Islet precursor cell (in vitro differentiated cells): ENCODE results near the gene GABRB2.

Source experiments
- DNase-seq: peaks from one replicate; pipeline ENCODE4 v3.0.0-alpha.2; 2018

Gene GABRB2

DNA sequence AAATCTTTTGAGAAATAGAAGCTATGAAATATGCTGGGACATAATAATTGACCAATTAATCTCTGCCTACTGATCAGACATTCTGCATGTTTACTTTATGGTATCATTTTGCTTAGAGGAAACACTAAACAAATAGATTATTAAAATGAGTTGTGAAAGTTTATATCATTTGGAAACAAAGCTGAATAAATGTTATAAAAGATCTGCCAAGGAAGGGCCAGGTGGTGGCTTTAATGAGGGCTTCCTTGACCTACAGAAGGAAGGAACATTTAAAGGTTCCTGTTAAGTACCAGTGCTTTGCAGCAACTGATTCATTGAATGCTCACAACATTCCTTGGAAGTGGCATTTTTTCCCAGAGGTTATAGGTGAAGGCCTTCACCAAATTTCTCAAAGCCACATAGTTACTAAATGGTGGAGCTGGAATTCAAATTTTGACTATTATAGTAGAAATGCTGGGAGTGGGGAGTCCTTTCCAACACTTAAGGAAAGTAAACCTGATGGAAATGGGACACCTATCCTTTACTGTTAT is 250.7 kb downstream of the GABRB2 start:
- DNase-seq, result no peak

DNA sequence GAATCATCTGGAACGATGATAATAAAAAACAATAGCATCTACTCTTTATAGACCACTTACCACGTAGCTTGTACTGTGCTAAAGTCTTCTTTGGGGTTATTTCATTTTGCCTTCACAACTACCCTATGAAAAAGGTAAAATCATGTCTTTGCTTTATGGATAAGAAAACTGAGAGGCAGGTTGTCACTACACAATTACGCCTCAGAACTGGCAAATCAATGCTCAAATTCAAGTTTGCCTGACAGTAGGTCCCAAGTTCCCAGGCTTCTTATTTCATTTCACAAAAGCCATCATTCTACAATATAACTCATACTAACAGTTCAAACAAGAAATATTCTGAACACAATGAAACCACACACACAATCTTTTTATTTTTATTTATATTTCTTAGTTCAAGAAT is 258.5 kb downstream of the GABRB2 start:
- no peak for DNase-seq

DNA sequence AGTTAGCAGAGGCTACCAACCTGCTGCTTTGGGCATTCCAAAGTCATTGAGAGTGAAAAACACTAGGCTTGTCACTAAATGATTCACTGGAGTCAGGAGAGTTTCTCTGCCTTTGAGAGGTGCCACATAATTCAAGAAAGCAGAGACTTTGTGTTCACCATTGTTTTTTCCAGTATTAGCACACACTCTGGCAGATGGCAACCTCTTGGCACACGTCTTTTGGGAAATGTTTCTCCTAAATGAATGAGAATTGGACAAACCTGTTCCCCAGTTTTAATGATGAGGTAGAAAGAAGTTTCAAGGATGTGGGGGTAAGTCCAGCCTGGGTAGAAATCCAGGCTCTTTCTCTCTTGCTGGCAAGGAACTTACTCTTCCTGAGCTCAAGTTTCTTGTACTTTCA is 259.1 kb downstream of the GABRB2 start:
- DNase-seq, result no peak

DNA sequence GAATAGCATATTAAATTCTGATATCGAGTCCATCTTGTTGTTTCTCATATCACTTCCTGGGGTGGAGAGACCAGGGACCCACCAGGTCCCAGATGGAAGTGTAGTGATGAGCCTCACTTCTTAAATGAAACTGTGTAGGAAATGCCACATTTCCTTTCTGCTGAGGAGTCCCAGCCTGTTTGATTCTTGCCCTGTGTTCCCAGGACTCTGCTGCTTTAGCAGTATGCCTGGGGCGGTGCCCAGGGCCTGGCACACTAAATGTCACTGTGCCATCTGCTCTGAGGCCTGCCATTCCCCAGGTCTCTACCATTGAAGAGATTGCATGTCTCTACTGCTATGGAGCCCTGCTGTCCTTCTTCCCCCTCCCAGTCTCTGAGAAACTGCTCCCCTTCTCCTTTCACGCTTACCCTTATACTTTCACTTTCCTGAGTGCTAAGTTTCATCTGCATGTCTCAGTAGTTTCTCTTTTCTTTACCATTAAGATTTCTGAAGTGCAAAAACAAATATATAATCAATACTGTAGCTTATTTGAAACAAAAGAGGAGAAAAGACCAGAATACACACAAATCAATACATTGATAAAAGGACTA is 260.4 kb downstream of the GABRB2 start:
- no peak for DNase-seq

DNA sequence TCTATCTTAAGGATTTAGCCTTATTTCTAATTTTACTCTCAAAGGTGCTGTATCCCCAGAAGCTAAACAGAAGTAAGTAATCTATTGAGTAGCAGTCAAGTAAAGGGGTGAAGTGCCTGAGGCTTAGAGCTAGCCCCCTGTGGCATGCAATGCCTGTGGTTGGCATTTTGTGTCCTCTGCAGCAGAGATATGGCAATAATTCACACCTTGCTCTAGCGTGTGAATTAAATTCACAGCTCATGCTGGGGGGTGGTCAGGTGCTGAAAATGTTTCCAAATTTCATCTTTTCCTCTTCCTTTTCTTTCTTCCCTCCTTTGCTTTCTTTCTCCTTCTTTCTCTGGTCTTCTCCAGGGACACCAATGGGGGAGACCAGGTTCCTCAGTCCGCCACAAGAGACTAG is 262.1 kb downstream of the GABRB2 start:
- DNase-seq, result no peak

DNA sequence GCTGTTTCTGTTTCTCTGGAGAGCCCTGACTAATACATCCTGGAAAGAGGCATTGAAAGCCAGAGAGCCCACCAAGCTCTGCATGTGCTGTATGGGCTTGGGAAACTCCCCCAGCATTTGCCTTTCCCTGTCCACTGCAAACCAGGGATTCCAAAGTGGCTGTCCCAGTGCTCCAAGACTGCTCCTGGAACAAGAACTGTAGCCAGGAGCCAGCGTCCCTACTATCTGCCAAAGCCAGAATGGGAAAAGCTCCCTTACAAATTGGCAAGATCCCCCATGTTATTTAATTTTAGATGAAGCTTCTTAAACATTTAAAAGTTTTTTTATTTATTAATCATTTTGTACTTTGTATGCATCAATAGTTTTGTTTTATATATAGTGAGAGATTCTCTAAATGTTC is 263.2 kb downstream of the GABRB2 start:
- no peak for DNase-seq

DNA sequence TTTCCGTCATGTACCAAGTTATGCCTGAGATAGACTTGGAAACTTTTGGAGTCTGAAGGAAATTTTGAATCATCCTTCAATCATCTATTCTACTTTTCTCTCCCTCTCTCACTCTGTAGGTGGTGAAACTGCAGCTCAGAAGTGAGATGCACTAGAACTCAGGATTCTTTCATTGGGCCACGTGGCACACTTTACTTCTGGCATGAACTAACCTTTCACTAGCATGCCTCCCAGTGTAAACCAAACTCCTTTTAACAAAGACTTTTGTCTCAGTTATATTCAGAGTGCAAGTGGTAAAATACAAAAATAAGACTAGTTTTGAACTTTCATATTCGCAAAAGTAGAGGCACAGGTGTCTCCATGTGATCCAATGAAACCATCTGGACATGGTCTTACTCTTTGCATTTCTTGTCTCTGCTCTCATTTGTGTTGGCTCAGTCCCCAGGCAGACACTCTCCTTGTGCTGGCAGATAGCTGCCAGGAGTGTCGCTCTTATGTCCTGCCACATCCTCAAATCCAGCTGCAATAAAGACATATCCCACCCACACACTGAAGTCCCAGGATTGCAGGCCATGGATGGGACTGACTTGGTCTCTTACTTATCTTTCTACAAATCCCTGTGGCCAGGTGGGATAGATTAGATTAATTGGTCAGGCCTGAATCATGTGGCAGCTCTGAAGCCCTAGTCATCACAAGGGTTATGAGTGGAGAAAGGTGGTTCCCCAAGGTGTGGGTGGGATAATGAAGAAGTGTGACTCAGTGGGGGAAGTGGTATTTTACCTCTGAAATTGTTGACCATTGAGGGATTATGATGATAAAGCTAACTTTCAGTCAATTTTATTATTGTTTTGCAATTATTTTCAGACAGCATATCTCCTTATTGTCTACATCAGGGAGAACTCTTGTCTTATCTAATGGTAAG is 267.5 kb downstream of the GABRB2 start:
- DNase-seq, result no peak

DNA sequence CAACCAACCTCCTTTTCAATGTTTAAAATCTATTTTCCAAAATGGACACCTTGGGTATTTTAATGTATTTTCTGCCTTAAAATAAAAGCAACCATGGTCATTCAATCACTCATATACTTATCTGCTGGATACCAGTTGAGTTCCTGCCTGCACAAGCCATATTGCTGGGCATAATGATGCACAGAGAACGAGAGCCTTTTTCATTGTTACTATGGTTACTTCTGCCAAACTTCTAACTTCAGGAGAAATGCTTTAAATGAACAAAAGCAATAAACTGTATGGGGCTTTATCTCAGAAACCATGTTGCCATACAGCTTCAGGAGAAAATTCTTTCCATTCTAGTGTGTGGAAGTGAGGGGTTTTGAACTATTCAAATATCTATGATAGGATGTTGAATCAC is 269.5 kb downstream of the GABRB2 start:
- no peak for DNase-seq

DNA sequence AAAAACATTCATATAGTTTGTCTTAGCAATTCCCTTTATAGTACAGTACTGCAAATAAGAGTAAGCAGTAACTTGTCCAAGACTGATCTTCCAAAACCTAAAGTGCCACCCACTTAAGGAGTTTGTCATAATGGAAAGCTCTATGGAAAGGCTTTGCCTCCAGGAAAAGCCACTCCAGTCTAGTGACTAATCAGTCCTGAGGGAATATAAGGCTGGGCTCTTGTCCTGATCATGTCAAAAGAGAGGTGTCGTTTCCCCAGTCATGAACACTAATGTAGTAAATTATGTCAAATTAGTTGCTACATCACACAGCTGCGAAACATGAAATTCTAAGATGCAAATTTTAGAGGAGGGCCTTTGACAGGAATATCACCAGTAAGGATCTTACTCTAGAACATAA is 271.6 kb downstream of the GABRB2 start:
- DNase-seq, result no peak

DNA sequence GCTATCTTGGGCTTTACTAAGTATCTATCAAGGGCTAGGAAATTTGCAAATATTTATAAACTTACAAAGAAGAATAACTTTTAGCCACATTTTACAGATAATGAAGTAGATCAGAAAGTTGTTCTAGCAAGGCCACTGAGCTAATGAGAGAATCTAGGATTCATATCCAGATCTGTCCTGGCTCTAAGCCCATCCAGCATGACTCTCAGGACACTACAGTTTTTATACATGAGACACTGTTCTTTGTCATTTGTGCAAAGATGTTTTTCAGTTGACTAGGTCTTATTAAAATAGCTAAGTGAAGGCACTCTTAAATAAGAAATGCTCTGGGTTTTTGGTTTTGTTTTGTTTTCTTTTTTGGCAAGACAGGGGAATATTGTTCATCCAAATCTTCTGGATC is 273.1 kb downstream of the GABRB2 start:
- no peak for DNase-seq

DNA sequence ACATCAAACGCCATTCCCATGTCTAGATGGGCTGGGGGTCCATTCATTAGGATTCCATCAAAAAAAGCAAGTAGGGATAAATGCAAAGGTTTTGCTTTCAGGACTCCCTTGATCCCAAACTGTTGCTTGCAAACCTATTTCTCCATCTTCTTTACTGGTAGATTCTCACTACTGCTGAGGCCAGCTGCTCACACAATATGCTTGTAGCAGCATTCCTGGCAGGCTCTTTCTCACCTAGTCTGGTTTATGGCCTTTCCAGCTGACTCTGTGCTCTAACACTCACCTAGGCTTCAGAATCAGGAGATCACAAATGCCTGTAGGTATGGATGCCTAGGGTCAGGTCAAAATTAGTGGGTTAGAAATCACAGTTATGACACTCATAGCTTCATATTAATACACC is 274.7 kb downstream of the GABRB2 start:
- DNase-seq, result no peak

DNA sequence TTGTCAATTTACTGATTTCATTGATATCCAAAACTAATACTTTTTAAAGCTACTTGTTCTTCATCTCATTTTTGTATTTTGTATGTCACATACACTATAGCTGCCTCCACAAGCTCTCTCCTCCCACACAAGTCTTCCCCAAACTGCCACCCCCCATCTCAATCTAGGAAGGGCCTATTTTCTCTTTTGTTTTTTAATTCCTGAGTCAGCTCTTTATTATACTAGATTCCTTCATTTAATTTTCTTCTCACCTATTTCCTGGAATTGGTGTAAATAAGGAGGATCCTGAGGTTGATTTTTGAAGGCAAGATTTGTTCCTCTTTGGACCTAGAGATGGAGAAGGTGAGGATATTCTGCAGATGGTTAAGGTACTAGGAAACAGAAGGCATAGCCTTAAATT is 277.4 kb downstream of the GABRB2 start:
- DNase-seq, result no peak

DNA sequence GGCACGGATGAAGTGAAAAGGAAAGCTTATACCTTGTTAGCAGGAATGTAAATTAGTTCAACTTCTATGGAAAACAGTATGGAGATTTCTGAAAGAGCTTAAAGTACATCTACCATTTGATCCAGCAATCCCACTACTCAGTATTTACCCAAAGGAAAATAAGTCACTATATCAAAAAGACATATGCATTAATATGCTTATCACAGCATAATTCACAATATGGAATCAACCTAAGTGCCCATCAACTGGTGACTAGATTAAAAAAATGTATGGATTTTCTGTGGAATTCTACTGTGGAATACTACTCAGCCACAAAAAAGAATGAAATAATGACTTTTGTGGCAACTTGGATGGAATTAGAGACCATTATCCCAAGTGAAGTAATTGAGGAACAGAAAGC is 279.6 kb downstream of the GABRB2 start:
- DNase-seq, result no peak

DNA sequence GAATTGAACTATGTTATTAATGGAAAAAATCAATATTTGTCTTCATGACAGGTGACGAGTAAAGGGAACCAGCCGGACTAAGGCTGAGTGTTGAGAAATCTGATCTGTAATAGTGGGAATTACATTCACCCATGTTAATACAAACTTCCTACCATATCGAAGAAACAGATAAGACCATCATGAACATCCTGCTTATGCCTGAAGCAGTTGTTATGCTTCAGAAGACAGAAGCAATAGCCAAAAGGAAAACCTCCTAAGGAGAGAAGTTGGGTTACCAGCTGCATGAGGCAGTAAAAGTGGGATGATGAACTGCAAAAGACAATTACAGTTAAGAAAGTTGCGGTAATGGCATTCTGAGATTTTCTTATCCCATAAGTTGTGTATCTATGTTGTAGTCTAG is 281.5 kb downstream of the GABRB2 start:
- no peak for DNase-seq

DNA sequence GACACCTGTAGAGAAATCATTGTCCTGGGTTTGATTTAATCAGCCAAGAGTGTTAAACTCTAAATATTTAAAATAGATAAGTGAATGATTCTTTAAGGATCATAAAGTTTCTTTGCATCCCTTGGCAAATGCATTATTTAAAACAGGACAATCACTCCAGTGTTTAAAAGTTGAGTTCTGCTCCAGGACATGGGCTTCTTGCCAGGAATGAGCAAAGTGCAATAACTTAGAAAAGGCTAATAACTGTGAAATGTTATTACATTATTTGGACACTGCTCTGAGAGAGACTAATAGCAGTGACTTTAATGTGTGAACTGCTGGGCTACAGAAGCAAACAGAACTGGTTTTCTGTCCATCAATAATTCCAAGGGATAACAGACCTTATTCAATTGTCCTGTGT is 283.3 kb downstream of the GABRB2 start:
- no peak for DNase-seq

DNA sequence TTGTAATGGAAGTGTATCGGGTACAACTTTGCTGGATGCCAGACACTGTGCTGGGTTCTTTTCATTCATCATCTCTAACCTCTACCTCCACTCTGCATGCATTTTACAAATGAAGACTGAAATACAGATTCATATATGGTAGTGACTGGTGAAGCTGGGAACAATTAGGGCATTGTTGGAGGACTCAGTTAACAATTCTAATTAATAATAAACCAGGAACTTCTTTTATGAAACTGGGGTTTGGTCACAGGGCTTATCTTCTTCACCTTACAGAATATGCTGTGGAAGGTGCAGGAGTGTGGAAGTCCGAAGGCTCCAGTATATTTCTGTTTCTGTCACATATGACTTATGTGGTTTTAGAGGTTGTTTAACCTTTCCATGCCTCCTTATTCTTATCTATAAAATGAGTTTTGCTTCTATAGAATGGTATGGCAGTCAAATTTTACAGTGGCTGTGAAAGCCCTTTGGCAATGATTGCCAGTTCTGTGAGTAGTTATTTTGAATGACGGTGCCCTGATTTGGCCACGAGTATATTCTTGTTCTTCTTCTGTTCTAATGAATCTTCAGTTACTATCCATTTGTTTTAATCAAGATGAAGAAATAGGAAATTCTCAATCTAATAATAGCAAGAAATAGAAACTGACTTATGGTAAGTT is 284.7 kb downstream of the GABRB2 start:
- no peak for DNase-seq

DNA sequence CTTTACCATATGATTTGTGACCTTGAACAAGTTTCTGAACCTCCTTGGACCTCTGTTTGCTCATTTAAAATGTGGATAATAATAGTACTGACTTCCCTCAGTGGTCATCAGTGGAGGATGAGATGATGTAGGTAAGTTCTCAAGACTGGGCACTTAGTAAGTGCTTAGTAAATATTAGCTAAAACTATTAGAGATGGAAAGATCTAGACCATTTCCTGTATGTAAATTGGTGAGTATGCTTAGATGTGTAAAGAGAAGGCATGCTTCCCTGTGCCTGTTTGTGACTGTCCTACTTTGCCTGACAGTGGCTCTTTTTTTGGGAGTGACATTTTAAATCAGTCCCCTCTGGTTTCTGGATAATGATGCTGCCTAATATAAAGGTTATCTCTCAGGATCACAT is 288.1 kb downstream of the GABRB2 start:
- DNase-seq, result no peak

DNA sequence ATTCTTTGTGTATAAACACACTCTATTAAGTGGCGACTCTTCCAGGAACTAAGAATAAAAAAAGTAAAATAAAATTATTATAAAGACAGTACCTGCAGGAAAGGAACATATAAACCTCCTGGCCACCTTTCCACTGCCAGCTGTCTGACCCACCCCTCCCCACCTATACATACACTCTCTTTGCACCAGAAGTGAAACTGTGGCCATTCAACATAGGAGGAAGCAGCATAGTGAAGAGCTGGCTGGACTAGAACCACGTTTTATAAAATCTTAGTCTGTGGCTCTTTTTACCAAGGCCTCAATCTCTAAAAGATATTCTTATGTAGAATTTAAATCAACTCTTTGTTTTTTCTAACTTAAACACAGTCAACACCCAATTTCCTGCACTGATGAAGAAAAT is 289.6 kb downstream of the GABRB2 start:
- no peak for DNase-seq

DNA sequence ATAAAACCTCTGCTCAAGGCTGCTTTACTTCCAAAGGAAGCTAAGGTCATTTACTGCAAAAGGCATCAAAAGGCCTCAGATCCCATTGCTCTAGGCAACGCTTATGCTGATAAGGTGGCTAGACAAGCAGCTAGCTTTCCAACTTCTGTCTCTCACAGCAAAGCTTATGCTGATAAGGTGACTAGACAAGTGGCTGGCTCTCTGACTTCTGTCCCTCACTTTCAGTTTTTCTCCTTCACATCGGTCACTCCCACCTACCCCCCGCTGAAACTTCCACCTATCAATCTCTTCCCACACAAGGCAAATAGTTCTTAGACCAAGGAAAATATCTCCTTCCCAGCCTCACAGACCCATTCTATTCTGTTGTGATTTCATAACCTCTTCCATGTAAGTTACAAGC is 293.6 kb downstream of the GABRB2 start:
- DNase-seq, result peak; percentile 54

DNA sequence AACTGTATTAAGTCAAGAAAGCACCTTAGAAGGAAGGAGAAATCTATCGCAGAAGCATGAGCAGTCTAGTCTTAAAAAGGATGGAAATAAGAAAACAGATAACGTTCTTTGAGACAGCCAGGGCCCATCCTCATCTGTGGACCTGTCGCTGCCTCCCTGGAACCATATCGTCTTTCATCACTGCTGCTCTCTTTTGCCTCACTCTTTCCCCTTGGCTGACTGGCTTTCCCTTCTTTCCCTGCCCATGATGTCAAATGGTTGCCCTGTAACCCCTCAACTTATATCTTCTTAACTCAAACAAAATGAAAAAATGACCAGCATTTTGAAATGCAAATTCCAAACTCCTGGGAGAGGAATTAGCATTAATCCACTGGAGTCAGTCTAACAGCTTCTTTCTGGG is 299.8 kb downstream of the GABRB2 start:
- no peak for DNase-seq

DNA sequence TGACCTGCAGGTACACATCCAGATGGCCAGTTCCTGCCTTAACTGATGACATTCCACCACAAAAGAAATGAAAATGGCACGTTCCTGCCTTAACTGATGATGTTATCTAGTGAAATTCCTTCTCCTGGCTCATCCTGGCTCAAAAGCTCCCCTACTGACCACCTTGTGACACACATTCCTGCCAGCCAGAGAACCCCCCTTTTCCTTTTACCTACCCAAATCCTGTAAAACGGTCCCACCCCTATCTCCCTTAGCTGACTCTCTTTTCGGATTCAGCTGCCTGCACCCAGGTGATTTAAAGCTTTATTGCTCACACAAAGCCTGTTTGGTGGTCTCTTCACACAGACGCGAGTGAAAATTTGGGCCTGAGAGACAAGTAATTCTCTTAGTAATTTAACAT is 300.7 kb downstream of the GABRB2 start:
- peak; percentile 58 for DNase-seq
